ENCODE measurements around the gene CCIN.
"Not testable (repeated sequence)": the region's sequence is repeated elsewhere in the genome, so short reads cannot be mapped to it uniquely, and the experiment has no call there.

CCIN gene

DNA sequence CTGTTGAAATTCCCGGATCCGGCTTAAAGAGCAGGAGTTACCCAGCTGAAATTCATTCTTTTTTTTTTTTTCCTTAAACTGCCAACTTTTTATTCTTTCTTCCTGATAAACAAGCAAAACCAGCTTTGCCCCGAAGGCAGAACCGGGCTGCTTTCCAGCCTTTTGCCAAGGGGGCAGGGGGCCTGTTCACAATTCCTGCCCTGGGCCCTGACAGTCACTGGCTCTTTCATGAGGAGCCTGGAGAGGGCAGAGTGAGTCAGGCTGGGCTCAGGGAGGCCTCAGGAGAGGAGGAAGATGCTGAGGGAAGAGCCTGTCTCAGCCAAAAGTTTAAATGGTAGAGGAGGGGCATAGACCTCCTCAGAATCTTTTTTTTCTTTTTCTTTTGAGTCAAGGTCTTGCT is 27.9 kb upstream of the CCIN start:
- DNase-seq = no peak

DNA sequence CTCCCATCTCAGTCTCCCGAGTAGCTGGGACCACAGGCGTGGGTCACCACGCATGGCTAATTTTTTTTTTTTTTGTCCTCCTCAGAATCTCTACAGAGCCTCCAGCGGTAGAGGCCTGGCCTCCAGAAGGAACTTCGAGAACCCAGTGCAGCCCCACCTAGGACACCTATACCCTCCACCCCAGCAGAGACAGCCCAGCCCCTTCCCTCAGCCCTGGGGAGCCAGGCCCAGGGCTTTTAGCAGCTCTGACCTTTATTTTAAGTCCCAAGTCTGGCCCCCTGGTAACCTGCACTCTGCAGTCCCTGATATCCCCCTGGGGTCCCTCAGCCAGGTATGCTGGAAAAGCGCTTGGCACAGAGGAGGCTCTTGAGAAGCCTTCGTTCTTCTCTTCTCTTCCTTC is 27.4 kb upstream of the CCIN start:
- no peak for DNase-seq

DNA sequence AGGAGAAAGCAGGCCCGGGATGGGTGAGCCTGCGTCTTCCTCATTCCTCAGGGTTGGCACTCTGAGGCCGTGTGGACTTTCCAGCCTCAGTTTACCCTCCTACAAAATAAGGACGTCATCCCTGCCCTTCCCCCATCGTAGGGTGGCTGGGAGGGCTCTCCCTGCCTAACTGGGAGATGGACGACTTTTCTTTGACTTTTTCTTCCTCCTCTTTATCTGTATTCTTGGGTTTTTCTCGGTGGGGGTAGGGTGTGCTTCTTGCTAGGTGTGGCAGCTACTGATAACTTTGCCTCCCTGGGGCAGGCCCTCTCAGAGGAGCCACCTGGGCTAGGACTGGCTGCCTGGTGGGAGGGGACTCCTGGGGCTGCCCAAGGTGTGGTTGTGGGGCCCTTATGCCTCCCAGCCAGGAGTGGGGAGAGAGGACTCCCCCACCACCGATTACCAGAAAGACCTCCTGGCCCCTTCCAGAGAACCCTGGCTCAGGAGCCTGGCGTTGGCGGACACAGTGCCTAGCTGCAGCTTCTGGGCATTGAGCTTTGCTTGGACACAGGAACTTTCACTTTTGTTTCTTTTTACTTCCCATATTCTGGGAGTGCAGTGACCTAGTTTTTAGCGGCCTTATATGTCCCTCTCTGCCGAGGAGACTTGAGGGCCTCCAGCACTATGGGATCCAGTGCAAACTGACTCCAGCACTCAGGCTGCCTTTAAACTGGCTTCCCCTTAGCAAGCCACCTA is 26.5 kb upstream of the CCIN start:
- DNase-seq = no peak

DNA sequence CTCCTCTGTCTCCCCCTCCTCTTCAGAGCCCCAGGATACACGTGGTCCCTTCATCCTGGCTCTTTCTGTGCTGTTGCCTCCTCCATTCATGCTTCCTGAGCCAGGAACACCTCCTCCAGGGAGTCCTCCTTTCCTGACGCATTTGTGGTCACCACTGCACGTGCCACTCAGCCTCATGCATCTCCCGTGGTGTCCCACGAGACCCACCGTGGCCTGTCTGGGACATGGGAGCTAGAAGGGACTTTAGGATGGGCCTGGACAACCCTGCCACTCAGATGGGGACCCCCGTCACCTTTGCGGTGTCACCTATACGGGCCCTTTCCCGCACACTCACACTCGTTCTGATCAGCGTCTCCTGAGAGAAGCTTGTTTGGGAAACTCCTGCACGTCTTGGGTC is 25.9 kb upstream of the CCIN start:
- DNase-seq = no peak

DNA sequence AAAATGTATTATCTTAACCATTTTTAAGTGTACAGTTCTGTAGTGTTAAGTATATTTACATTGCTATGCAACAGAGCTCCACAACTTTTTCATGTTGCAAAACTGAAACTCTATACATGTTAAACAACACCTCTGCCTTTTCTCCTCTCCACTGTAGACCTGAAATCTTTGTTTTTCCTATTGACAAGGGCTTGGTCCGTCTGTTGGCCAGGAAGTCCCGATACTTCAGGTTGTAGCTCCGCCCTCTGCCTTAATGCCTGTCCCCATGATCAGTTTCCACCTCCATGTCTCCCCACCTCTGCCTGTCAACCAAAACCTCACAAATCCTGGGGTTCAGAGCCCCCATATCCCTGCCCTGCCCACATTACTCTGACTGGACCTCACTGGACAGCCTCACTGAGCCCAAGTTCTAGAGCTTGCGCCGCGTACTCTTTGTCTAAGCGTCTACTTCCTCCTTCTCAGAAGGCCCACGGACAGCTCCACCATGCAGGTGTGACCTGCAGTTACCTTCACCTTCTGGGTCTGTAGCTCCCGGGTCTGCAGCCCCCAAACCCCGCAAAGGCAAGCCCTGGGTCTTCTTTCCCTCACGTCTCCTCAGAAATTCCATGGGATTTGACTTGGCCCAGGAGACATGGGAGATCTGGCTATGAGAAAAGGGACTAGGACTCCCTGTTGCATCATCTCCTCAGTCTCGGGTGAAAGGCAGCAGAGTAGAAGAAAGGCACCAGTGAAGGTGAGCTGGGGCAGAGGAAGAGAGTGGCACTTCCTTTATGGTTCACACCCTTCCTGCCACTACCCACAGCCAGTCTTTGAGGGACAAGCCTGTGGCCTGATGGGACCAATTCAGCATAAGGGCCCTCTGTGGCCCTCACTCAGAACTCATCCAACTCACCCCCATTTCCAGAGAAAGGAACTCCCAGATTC is 24.6 kb upstream of the CCIN start:
- DNase-seq = no peak

DNA sequence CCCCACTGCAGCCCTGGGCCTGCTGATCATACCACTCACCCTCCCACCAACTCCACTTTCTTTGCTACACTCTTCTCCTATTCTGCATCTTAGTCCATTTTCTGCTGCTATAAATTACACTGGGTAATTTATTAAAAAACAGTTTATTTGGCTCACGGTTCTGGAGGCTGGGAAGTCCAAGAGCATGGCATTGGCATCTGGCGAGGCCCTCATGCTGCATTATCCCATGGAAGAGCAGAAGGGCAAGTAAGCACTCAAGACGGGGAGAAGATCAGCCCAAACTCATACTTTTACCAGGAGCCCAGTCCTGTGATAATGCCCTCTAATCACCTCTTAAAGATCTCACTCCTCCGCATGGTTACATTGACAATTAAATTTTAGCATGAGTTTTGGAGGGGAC is 23.2 kb upstream of the CCIN start:
- DNase-seq = no peak

DNA sequence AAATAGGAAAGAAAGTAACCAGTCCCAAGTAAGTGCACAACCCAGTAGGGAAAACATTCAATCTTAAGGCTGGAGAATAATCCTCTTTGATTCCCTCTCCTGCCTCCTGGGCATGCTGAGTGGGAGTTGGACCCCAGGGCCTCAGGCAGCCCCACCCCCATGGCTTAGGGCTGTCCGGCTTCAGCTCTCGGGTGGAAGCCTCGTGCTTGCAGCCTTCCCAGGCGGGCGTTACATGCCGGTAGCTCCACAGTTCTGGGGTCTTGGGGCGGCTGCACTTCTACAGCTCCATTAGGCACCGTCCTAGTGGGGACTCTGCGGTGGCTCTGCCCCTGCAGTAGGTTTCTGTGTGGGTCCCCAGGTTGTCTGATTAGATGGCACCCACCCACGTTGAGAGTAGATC is 22.5 kb upstream of the CCIN start:
- DNase-seq = no peak

DNA sequence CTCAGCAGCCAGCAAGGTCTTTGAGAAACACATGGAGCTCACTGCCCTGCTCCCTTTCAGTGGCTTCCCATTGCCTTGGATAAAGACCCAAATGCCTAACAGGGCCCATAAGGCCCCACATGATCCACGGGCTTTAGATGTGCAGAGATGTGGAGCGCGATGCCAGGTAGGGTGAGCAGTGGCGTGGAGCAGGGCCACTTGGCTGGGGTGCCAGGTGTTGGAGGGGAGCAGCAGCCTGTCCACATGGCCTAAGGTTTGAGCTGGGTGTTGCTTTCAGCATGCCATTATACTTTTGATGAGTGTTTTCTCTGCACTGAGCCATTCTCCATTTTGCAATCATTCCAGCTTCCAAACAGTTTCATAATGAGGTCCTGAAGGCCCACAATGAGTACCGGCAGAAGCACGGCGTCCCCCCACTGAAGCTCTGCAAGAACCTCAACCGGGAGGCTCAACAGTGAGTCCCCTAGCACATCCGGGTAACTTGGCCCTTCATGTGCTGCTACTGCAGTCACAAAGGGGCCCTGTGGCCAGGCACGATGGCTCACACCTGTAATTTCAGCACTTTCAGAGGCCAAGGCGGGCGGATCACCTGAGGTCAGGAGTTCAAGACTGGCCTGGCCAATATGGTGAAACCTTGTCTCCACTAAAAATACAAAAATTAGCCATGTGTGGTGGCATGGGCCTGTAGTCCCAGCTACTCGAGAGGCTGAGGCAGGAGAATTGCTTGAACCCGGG is 21.6 kb upstream of the CCIN start:
- no peak for DNase-seq

DNA sequence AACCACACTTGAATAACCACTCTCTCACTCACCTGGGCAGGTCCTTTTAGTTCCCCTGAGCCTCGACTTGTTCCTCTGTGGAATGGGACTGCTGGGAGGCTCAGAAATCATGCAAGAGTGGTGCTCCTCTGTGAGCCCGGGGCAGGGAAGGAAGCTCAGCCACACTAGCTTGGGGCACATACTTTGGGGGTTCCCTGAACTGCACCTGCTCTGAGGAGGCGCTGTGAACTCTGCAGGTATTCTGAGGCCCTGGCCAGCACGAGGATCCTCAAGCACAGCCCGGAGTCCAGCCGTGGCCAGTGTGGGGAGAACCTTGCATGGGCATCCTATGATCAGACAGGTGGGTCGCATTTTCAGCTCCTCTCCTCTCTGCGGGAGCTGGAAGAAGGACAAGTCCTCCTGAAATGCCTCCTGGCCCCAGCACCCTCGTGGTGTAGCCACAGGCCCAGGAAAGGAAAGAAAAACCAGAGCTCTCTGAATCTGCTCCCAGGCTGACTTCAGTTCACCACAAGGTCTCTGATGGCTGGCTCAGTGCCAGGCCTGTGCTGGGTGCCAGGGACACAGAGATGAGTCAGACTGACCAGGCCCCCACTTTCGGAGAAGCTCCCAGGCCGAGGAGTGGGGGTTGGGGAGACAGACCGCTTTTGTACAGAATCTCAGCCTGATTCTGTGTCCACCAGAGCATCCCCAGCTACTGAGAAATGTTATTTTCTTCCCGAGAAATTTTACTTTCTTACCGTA is 20.7 kb upstream of the CCIN start:
- no peak for DNase-seq

DNA sequence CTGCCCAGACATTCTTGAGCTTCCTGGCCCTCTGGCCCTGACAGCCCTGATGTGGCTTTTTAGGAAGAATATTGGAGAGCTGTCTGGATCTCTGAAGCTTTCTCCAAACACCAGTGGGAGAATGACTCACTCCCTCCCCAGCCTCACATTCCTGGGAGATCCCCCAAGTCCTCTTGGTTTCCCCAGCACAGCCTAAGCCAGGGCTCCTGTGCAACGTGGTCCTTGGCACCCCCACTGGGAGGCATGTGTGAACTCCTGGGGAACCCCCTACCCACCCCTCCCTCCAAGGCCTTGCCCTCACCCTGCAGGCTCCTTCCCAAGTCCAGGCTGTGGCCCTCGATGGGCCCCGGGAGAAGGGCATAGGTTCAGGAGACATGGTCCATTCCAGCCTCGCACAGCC is 20.0 kb upstream of the CCIN start:
- no peak for DNase-seq

DNA sequence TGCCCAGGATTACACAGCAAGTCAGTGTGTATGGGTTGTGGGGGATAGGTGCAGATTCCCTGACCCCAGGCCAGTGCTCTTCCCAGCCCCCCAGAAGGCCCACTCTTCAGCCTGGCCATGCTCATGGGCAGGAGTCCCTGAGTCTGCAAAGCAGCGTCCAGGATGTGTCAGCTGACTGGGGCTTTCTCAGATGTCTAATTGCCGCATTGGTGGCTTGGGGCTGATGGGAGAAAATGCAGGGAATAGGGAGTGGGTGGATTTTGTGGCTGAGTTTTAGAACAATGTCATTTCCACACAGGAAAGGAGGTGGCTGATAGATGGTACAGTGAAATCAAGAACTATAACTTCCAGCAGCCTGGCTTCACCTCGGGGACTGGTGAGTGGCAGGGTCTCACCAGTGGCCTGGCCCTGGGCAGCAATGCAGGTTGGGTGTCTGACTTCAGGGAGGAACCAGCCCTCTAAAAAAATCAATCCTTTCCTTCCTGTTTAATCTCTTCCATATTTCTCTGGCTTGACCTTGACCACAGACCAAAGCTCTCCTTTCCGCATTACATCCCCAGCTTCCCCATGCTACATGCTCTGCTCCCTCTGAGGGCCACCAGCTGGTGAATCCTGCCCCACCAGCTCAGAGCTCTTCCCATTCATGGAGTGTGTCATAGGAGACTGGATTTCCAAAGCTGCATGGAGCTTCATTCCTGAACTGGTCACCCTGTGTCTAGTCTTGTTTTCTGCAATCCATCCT is 18.4 kb upstream of the CCIN start:
- DNase-seq = no peak

DNA sequence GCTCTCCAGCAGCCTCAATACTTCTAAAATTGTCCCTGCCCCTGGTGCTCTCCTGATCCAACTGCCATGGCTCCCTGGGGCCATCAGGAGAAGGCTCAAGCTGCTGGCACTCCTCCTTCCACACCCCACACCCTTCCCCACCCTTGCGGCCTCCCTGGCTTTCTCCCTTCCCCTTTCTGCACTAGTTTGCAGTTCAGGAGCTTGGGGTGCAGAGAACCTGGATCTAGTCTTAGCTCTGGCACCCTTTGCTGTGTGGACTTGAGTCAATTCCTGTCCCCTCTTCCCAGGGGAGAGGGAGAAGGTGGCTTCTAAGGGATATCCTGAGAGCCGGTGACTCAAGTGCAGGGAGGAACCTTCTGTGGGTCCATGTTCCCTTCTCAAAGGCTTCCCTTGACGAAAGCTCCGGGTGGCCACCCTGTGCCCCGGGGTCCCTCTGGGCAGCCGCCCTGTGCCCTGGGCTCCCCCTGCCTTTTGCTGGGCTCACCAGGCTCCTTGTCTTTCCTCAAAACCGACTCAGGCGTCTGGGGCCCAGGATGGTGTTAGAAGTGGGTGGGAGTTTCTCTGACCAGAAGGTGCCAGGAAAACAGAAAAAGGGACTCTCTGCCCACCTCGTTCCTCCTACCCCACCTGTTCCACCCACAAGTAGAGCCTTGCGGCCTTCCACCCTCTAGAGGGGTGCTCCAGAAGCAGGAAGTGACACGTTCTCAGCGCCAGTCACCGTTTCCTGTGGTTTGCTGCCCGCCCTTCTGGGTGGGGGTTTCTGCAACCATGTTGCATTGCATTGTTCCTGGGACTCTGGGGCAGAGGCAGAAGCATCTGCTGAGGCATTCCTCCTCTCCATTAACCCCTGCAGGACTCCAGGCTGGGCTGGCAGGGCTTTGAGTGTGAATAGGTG is 17.6 kb upstream of the CCIN start:
- no peak for DNase-seq

DNA sequence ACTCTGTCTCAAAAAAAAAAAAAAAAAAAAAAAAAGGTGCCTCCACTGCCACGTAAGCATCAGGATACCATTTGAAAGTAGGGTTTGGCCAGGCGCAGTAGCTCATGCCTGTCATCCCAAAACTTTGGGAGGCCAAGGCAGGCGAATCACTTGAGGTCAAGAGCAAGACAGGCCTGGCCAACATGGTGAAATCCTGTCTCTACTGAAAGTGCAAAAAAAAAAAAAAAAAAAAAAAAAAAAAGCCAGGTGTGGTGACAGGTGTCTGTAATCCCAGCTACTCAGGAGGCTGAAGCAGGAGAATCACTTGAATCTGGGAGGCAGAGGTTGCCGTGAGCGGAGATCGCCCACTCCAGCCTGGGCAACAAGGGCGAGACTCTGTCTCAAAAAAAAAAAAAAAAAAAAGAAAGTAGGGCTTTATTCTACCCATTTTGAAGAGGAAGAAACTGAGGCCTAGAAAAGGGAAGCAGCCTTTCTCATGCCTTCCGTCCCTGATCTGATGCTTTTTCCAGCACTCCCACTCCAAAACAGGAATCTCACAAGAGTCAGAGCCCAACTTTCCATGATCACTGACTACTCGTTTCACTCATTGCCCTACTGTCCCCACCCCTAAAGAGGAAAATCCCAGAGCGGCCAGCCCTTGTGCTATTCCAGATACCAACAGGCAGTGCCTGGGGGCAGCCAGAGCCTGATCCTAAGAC is 16.3 kb upstream of the CCIN start:
- no peak for DNase-seq

DNA sequence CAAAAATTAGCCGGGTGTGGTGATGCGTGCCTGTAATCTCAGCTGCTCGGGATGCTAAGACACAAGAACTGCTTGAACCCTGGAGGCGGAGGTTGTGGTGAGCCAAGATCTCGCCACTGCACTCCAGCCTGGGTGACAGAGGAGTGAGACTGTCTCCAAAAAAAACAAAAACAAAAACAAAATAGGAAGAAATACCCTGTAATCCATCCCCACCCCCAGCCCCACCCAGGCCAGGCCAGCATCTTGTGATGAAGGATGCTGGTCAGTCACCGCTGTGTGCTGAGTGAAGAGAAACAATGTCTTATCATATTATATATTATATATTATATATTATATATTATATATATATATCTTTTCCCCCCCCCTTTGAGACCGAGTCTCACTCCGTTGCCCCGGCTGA is 15.4 kb upstream of the CCIN start:
- DNase-seq = no peak

DNA sequence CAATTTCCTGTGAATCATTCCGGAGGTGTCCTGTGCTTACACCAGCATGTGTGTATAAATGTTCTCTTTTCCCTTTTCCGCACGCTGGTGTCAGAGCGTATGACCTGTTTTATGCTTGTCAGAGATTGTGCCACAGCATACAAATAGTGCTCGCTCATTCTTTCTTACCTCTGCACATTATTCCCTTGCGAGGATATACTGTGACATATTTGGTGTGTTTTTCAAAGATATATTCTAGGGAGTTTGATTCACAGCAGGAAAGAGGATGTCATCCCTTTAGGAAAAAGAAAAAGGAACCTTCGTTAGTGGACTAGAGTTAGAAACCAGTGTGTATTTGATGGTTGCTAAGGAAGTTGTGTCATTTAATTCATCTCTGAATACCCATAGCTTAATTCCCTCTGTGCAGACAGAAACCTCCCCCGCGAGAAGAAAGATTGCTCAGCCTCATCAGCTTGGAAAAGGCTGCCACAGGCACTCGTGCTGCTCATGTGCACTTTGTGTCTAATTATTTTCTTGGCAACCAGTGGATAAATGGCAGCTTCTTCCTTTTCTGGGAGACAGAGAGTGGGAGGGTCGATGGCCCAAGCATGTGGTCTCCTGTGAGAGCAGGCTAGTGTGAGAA is 14.7 kb upstream of the CCIN start:
- no peak for DNase-seq

DNA sequence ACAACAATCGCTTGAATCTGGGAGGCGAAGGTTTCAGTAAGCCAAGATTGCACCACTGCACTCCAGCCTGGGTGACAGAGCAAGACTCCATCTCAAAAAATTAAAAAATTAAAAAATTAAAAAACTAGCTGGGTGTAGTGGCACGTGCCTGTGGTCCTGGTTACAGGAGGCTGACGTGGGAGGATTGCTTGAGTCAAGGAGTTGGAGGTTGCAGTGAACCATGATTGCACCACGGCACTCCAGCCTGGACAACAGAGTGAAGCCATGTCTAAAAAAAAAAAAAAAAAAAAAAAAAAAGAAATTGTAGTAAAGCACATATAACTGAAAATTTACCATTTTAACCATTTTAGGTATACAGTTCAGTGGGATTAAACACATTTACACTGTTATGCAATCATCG is 13.1 kb upstream of the CCIN start:
- DNase-seq = no peak

DNA sequence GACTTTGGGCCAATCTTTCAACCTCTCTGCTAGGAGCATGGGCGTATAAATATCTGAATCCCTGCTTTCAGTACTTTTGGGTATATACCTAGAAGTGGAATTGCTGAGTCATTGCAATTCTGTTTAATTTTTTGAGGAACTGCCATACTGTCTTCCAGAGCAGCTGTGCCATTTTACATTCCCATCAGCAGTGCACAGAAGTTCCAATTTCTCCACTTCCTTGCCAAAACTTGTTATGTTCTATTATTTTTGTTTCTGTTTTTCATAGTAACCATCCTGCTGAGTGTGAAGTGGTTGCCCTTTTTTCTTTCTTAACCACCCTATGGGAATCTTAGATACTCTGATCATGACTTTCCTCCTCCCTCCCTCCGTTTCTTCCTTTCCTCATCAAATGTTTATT is 11.1 kb upstream of the CCIN start:
- no peak for DNase-seq

DNA sequence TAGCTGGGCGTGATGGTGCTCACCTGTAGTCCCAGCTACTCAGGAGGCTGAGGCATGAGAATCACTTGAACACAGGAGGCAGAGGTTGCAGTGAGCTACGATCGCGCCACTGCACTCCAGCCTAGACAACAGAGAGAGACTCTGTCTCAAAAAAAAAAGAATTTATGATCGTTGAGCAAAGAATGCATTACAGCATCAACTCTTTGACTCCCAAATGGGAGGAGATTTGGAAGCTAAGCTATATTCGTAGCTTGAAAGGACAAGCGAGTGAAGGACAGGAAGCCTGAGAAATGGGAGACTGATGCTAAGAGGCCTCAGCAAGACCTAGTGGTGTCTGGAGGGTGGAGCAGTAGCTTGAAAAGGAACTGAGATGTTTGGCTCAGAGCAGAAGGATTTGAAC is 10.3 kb upstream of the CCIN start:
- DNase-seq = no peak

DNA sequence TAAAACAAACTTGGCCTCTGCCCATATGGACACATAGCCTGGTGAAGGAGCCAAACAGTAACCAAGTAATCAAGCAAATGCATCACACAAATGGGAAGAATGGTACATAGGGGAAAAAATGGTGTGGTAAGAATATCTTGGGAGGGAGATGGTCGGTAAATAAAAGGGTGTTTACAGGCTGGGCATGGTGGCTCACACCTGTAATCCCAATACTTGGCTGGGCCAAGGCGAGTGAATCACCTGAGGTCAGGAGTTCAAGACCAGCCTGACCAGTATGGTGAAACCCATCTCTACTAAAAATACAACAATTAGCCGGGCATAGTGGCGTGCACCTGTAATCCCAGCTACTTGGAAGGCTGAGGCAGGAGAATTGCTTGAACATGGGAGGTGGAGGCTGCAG is 9.7 kb upstream of the CCIN start:
- not testable (repeated sequence) for DNase-seq

DNA sequence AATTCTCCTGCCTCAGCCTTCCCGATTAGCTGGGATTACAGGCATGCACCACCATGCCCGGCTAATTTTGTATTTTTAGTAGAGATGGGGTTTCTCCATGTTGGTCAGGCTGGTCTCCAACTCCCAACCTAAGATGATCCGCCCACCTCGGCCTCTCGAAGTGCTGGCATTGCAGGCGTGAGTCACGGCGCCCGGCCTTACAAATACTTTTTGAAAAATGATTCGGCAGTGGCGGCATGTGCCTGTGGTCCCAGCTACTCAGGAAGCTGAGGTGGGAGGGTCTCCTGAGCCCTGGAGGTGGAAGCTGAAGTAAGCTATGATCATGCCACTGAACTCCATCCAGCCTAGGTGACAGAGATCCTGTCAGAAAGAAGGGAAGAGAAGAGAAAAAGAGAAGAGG is 9.1 kb upstream of the CCIN start:
- not testable (repeated sequence) for DNase-seq
